ENCODE measurements around the gene GNA12. TPM values are rescaled to one million over a fixed set of nuclear protein-coding genes. Genes with fewer than 3 reads are reported as not detected.

Gene GNA12
- total and polyA plus RNA-seq, 9 of the 15 experiments (the other 6 are each of a cell fraction or from before 2014, with no cell fraction given) = 0.65 to 32.7 (median 9.6) TPM

DNA sequence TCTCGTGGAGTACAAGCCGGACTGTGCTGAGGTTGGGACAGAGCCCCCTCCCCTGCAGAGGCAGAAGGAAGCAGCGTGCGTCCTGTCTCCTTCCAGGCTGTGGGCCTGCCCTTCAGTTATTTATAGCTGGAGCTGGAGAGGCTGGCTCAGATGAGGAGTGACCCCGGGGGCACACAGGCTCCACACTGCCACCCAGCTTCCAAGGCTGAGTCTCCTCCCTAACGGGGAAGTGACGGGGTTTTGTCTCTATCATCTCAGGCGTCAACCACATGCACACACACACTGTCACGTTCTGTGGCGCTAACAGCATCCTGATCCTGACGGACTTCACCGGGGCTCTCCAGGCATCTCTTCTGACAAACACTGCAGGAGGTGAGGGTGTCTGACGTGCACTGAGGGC is 130.7 kb downstream of the GNA12 start (continued):
- TF ChIP-seq, protein P1, sequence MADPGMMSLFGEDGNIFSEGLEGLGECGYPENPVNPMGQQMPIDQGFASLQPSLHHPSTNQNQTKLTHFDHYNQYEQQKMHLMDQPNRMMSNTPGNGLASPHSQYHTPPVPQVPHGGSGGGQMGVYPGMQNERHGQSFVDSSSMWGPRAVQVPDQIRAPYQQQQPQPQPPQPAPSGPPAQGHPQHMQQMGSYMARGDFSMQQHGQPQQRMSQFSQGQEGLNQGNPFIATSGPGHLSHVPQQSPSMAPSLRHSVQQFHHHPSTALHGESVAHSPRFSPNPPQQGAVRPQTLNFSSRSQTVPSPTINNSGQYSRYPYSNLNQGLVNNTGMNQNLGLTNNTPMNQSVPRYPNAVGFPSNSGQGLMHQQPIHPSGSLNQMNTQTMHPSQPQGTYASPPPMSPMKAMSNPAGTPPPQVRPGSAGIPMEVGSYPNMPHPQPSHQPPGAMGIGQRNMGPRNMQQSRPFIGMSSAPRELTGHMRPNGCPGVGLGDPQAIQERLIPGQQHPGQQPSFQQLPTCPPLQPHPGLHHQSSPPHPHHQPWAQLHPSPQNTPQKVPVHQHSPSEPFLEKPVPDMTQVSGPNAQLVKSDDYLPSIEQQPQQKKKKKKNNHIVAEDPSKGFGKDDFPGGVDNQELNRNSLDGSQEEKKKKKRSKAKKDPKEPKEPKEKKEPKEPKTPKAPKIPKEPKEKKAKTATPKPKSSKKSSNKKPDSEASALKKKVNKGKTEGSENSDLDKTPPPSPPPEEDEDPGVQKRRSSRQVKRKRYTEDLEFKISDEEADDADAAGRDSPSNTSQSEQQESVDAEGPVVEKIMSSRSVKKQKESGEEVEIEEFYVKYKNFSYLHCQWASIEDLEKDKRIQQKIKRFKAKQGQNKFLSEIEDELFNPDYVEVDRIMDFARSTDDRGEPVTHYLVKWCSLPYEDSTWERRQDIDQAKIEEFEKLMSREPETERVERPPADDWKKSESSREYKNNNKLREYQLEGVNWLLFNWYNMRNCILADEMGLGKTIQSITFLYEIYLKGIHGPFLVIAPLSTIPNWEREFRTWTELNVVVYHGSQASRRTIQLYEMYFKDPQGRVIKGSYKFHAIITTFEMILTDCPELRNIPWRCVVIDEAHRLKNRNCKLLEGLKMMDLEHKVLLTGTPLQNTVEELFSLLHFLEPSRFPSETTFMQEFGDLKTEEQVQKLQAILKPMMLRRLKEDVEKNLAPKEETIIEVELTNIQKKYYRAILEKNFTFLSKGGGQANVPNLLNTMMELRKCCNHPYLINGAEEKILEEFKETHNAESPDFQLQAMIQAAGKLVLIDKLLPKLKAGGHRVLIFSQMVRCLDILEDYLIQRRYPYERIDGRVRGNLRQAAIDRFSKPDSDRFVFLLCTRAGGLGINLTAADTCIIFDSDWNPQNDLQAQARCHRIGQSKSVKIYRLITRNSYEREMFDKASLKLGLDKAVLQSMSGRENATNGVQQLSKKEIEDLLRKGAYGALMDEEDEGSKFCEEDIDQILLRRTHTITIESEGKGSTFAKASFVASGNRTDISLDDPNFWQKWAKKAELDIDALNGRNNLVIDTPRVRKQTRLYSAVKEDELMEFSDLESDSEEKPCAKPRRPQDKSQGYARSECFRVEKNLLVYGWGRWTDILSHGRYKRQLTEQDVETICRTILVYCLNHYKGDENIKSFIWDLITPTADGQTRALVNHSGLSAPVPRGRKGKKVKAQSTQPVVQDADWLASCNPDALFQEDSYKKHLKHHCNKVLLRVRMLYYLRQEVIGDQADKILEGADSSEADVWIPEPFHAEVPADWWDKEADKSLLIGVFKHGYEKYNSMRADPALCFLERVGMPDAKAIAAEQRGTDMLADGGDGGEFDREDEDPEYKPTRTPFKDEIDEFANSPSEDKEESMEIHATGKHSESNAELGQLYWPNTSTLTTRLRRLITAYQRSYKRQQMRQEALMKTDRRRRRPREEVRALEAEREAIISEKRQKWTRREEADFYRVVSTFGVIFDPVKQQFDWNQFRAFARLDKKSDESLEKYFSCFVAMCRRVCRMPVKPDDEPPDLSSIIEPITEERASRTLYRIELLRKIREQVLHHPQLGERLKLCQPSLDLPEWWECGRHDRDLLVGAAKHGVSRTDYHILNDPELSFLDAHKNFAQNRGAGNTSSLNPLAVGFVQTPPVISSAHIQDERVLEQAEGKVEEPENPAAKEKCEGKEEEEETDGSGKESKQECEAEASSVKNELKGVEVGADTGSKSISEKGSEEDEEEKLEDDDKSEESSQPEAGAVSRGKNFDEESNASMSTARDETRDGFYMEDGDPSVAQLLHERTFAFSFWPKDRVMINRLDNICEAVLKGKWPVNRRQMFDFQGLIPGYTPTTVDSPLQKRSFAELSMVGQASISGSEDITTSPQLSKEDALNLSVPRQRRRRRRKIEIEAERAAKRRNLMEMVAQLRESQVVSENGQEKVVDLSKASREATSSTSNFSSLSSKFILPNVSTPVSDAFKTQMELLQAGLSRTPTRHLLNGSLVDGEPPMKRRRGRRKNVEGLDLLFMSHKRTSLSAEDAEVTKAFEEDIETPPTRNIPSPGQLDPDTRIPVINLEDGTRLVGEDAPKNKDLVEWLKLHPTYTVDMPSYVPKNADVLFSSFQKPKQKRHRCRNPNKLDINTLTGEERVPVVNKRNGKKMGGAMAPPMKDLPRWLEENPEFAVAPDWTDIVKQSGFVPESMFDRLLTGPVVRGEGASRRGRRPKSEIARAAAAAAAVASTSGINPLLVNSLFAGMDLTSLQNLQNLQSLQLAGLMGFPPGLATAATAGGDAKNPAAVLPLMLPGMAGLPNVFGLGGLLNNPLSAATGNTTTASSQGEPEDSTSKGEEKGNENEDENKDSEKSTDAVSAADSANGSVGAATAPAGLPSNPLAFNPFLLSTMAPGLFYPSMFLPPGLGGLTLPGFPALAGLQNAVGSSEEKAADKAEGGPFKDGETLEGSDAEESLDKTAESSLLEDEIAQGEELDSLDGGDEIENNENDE (IDR thresholded peaks at IDR 0.05; ENCODE audit: low read depth, low read length) = no peak
- TF ChIP-seq, protein P2, sequence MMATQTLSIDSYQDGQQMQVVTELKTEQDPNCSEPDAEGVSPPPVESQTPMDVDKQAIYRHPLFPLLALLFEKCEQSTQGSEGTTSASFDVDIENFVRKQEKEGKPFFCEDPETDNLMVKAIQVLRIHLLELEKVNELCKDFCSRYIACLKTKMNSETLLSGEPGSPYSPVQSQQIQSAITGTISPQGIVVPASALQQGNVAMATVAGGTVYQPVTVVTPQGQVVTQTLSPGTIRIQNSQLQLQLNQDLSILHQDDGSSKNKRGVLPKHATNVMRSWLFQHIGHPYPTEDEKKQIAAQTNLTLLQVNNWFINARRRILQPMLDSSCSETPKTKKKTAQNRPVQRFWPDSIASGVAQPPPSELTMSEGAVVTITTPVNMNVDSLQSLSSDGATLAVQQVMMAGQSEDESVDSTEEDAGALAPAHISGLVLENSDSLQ (IDR thresholded peaks at IDR 0.05) = peak; percentile 34; the same call in 1 of the 2 replicates
- no peak for TF ChIP-seq HDAC3 (IDR thresholded peaks at IDR 0.05; ENCODE audit: borderline replicate concordance, partially characterized antibody)
- no peak for TF ChIP-seq RB1 (IDR thresholded peaks at IDR 0.05; ENCODE audit: low read depth)

Measured in K562 (cell line).